OCI-LY3 (cell line): Measurements from ENCODE around the gene COMMD4.
"Not testable (repeated sequence)": the region's sequence is repeated elsewhere in the genome, so short reads cannot be mapped to it uniquely, and the experiment has no call there.

Experiments used
- CTCF ChIP-seq: fragments of 200-600, 300-600 bp; sonication (generic); IDR thresholded peaks from 2 replicates; pipeline ENCODE4 v1.5.1; 2014; ENCODE audit warnings: antibody characterized with exemption, low read length, low read depth
- EZH2phosphoT487 ChIP-seq: fragments of 200-600 bp; shearing (Covaris generic); IDR thresholded peaks from 2 replicates; pipeline ENCODE4 v1.6.1; 2018; ENCODE audit warnings: antibody characterized with exemption, mixed run types, low read depth

DNA sequence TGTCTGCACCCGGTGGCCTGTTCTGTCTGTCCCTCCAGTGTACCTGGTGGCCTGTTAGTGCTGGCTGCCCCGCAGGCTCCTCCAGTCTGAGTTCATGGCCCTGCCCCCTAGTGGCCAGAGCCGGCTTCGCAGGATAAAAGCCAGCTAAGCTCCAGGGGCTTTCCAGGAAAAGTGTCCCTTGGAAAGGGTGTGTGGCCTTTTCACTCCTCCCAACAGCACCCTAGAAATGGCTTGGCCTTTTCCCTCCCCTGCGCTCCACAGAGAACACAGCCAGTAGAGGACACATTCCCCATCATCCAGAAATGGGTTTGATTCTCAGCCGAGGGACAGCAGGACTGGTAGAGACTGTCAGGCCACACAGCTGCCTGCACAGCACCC, 36.6 kb upstream of the COMMD4 start:
- TF ChIP-seq CTCF = peak; percentile 43
- not testable (repeated sequence) for TF ChIP-seq EZH2phosphoT487
